CD14-positive monocyte (primary cell): Measurements from ENCODE around the gene MICU1. TPM values are rescaled to one million over a fixed set of nuclear protein-coding genes. Genes with fewer than 3 reads are reported as not detected.

Experiments used
- DNase-seq, 3 donors: peaks; one replicate each; pipeline ENCODE4 v3.0.0-alpha.2; 2011 to 2022
- H2AFZ ChIP-seq: 2 replicates; pipeline ENCODE4 v1.6.0; 2012; ENCODE audit warnings: mild to moderate bottlenecking, low read depth, low read length, inconsistent platforms; ENCODE audit not compliant: insufficient read depth, poor library complexity, severe bottlenecking
- H3K27ac ChIP-seq, 2 donors: 1 replicate in 1 of 2; 2 replicates in 1 of 2; pipeline ENCODE4 v1.5.1; 2012 to 2013; ENCODE audit warnings: low read length in 2 of 2, control low read depth in 1 of 2, inconsistent platforms in 1 of 2, low read depth in 1 of 2, mild to moderate bottlenecking in 1 of 2
- H3K27me3 ChIP-seq, 2 donors: one replicate each; pipeline versions ENCODE4 v1.6.0 to v1.6.1; 2011 to 2013; ENCODE audit warnings: low read length in 2 of 2; ENCODE audit not compliant: control insufficient read depth in 2 of 2, insufficient read depth in 2 of 2
- H3K36me3 ChIP-seq, 2 donors: replicated peaks in 1 of 2; 1 replicate in 1 of 2; 2 replicates in 1 of 2; pipeline versions ENCODE4 v1.5.1 to v1.6.1; 2012 to 2013; ENCODE audit warnings: low read length in 2 of 2, control low read depth in 1 of 2, inconsistent platforms in 1 of 2, mild to moderate bottlenecking in 1 of 2; ENCODE audit not compliant: insufficient read depth in 2 of 2, control insufficient read depth in 1 of 2
- H3K4me1 ChIP-seq, 2 donors: 1 replicate in 1 of 2; 2 replicates in 1 of 2; pipeline versions ENCODE4 v1.5.1 to v1.6.1; 2012 to 2013; ENCODE audit warnings: low read length in 2 of 2, control low read depth in 1 of 2, inconsistent platforms in 1 of 2, mild to moderate bottlenecking in 1 of 2, moderate library complexity in 1 of 2; ENCODE audit not compliant: insufficient read depth in 2 of 2, control insufficient read depth in 1 of 2
- H3K4me2 ChIP-seq: replicated peaks from 2 replicates; pipeline ENCODE3; 2012; ENCODE audit warnings: low read length, moderate library complexity, mild to moderate bottlenecking; ENCODE audit not compliant: poor library complexity, severe bottlenecking; ENCODE audit errors: extremely low read depth
- H3K4me3 ChIP-seq, 3 experiments: fragments of 200-600 bp in 1 of 3; sonication (generic) in 1 of 3; replicated peaks in 1 of 3; 1 replicate in 2 of 3; 2 replicates in 1 of 3; pipeline ENCODE4 v1.5.1; 2011 to 2013; ENCODE audit warnings: low read length in 3 of 3, mild to moderate bottlenecking in 3 of 3, control low read depth in 2 of 3, low read depth in 2 of 3, inconsistent platforms in 1 of 3, moderate library complexity in 1 of 3
- H3K79me2 ChIP-seq: 2 replicates; pipeline ENCODE4 v1.6.0; 2012; ENCODE audit warnings: mild to moderate bottlenecking, control low read depth, inconsistent platforms, low read length, moderate library complexity; ENCODE audit not compliant: insufficient read depth
- H3K9ac ChIP-seq: 2 replicates; pipeline ENCODE4 v1.6.0; 2017; ENCODE audit warnings: low read length, mild to moderate bottlenecking; ENCODE audit not compliant: insufficient read depth, poor library complexity, severe bottlenecking
- H3K9me3 ChIP-seq, 2 donors: replicated peaks in 1 of 2; 1 replicate in 1 of 2; 2 replicates in 1 of 2; pipeline versions ENCODE4 v1.5.1 to v1.6.1; 2012 to 2013; ENCODE audit warnings: low read length in 2 of 2, control low read depth in 1 of 2; ENCODE audit not compliant: control insufficient read depth in 1 of 2, insufficient read depth in 1 of 2
- H4K20me1 ChIP-seq: 2 replicates; pipeline ENCODE4 v1.6.0; 2012; ENCODE audit warnings: mild to moderate bottlenecking, low read length, control low read depth, moderate library complexity; ENCODE audit not compliant: insufficient read depth
- H3K27ac Mint-ChIP-seq, 7 donors: one replicate each; pipeline ENCODE4 v1.8.0; 2020; ENCODE audit warnings: mild to moderate bottlenecking in 7 of 7, mixed read lengths in 7 of 7, moderate library complexity in 6 of 7, inconsistent platforms in 2 of 7
- H3K27me3 Mint-ChIP-seq, 3 donors: one replicate each; pipeline ENCODE4 v1.8.0; 2021 to 2022; ENCODE audit warnings: low read depth in 3 of 3, mild to moderate bottlenecking in 3 of 3, mixed read lengths in 3 of 3, moderate library complexity in 3 of 3, inconsistent platforms in 1 of 3
- H3K36me3 Mint-ChIP-seq, 2 donors: one replicate each; pipeline ENCODE4 v1.8.0; 2020; ENCODE audit warnings: mixed read lengths in 2 of 2, inconsistent platforms in 1 of 2, mild to moderate bottlenecking in 1 of 2
- H3K4me1 Mint-ChIP-seq: one replicate; pipeline ENCODE4 v1.8.0; 2020; ENCODE audit warnings: mild to moderate bottlenecking, mixed read lengths
- H3K4me3 Mint-ChIP-seq, 2 donors: one replicate each; pipeline ENCODE4 v1.8.0; 2020; ENCODE audit warnings: mild to moderate bottlenecking in 2 of 2, mixed read lengths in 2 of 2, moderate library complexity in 1 of 2
- H3K9me3 Mint-ChIP-seq, 7 donors: one replicate each; pipeline ENCODE4 v1.8.0; 2020 to 2022; ENCODE audit warnings: mixed read lengths in 7 of 7, mild to moderate bottlenecking in 6 of 7, moderate library complexity in 6 of 7, inconsistent platforms in 2 of 7
- WGBS: methylation state at CpG from one replicate; pipeline ENCODE4 v1.1.5; 2013; ENCODE audit warnings: missing lambda C conversion rate; ENCODE audit not compliant: insufficient coverage; 5-methylcytosine and 5-hydroxymethylcytosine counted together
- intact Hi-C, 2 donors: fragments of 100-400 bp; cut with micrococcal nuclease; formaldehyde crosslinking; loops; one replicate each; pipeline versions ENCODE4 v1.15.0 to v1.15.1; 2023
- polyA plus RNA-seq, 3 donors: library from polyadenylated mRNA; depleted of rRNA in 1 of 3; unstranded in 2 of 3; stranded (reverse) in 1 of 3; fragments of 300-500 nt in 2 of 3; fragments of >200 nt in 1 of 3; fragmentation: Illumina TruSeq in 2 of 3; gene quantifications; 1 replicate in 2 of 3; 2 replicates in 1 of 3; pipeline ENCODE4 v1.2.3, GENCODE V29; 2012 to 2021
- TF ChIP-seq, protein P1 (sequence below): fragments of 200-600 bp; IDR thresholded peaks from one replicate; pipeline ENCODE4 v1.8.0; 2022; ENCODE audit warnings: antibody characterized with exemption, mild to moderate bottlenecking

MICU1 gene
- polyA plus RNA-seq, 3 donors: 51.1 to 76.4 (median 51.7) TPM

DNA sequence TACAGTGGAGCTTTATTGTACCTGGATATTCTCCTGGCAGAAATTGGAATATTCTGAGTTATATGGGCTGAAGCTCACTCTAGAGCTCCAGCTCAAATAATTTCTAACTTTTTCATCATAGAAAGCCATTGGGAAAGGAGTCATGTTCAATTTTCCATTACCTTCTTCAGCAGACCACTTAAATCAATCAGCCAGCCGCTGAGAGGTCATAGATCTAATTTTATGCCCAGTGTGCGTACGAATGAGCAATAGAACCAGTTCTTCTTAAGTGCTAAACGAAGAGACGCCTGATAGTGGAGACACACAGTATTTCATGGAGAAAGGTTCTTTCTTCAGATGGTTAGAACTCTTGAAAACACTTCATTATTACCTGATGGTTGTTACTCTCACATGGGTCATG lies 236.2 kb downstream of the MICU1 start:
- no peak overlapping the region for H3K4me2 ChIP-seq
- H3K36me3 Mint-ChIP-seq: peaks cover 29 to 45% of the 10 kb centered on the region in 2 donors
- no peak overlapping the region for H2AFZ ChIP-seq
- no peak overlapping the region for H3K4me3 Mint-ChIP-seq
- no CpG with 5 or more reads among the region's 5 CpGs for WGBS
- H3K27ac ChIP-seq: no peak overlapping the region
- H3K4me1 ChIP-seq: peaks cover 28 to 29% of the 10 kb centered on the region in 2 donors
- H3K27ac Mint-ChIP-seq: no peak overlapping the region
- intact Hi-C loops: loop anchor here in 1 of 2 donors (10.0 kb wide), 1 partner anchor 165 kb away; no protein-coding TSS in a partner anchor
- peaks cover 0 to 1% (median 0%) of the 10 kb centered on the region in 3 donors for H3K27me3 Mint-ChIP-seq
- H3K4me1 Mint-ChIP-seq: peaks cover 35% of the 10 kb centered on the region
- no peak for DNase-seq
- peaks cover 8 to 35% of the 10 kb centered on the region in 2 donors for H3K36me3 ChIP-seq
- TF ChIP-seq, protein P1, sequence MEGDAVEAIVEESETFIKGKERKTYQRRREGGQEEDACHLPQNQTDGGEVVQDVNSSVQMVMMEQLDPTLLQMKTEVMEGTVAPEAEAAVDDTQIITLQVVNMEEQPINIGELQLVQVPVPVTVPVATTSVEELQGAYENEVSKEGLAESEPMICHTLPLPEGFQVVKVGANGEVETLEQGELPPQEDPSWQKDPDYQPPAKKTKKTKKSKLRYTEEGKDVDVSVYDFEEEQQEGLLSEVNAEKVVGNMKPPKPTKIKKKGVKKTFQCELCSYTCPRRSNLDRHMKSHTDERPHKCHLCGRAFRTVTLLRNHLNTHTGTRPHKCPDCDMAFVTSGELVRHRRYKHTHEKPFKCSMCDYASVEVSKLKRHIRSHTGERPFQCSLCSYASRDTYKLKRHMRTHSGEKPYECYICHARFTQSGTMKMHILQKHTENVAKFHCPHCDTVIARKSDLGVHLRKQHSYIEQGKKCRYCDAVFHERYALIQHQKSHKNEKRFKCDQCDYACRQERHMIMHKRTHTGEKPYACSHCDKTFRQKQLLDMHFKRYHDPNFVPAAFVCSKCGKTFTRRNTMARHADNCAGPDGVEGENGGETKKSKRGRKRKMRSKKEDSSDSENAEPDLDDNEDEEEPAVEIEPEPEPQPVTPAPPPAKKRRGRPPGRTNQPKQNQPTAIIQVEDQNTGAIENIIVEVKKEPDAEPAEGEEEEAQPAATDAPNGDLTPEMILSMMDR: no peak
- H3K4me3 ChIP-seq: no peak overlapping the region
- H3K9me3 Mint-ChIP-seq: no peaks in the 10 kb centered on the region
- H3K27me3 ChIP-seq: no peaks in the 10 kb centered on the region
- no peaks in the 10 kb centered on the region for H3K9me3 ChIP-seq
- peaks cover 3% of the 10 kb centered on the region for H4K20me1 ChIP-seq
- H3K9ac ChIP-seq: no peak overlapping the region
- H3K79me2 ChIP-seq: peaks cover 4% of the 10 kb centered on the region

DNA sequence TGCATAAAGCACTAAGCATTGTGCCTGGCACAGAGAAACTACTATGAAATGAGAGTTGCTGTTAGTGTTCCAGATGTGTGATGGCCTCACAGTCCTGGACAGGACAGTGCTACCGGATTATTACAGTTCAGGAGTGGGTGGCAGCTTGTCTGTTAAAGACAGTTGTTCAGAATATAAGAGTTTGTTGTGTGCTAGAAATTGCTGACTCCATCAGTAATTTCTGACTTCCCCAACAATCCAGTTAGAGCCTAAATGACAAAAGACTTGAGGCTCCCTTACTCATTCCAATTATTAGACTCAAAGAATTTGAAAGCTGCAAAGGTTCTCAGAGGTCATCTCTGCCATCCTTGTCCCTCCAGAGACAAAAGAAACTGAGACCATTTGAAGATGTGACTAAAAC lies 236.9 kb downstream of the MICU1 start:
- Histone ChIP-seq H4K20me1 (peaks cover 3% of the 10 kb centered on the region), H2AFZ (no peak overlapping the region), H3K79me2 (peaks cover 4% of the 10 kb centered on the region), H3K36me3 (peaks cover 8 to 35% of the 10 kb centered on the region in 2 donors), H3K27me3 (no peaks in the 10 kb centered on the region), H3K9me3 (no peaks in the 10 kb centered on the region), H3K4me3 (no peak overlapping the region), H3K9ac (no peak overlapping the region), H3K4me1 (peaks cover 29% of the 10 kb centered on the region in 2 donors), H3K27ac (no peak overlapping the region), H3K4me2 (no peak overlapping the region)
- Mint-ChIP-seq H3K9me3 (no peaks in the 10 kb centered on the region), H3K4me3 (no peak overlapping the region), H3K4me1 (peaks cover 37% of the 10 kb centered on the region), H3K27ac (no peak overlapping the region), H3K36me3 (peaks cover 28 to 38% of the 10 kb centered on the region in 2 donors), H3K27me3 (no peaks in the 10 kb centered on the region)
- intact Hi-C loops: loop anchor here in 1 of 2 donors (10.0 kb wide), 1 partner anchor 166 kb away; no protein-coding TSS in a partner anchor
- TF ChIP-seq, protein P1: no peak
- WGBS: no CpG with 5 or more reads among the region's 1 CpG
- no peak for DNase-seq
